ENCODE measurements around the gene RPS14.

GRCh38 chr5:150489360-150490295, 40.1 kb upstream of the RPS14 start:
- TF ChIP-seq REST (IDR thresholded peaks at IDR 0.05; ENCODE audit: borderline replicate concordance) (no peak), CTCF (IDR thresholded peaks at IDR 0.05; ENCODE audit: poor library complexity, severe bottlenecking) (no peak), SMC3 (conservative IDR thresholded peaks at IDR 0.05; ENCODE audit: poor library complexity) (no peak), EP300 (conservative IDR thresholded peaks at IDR 0.05; ENCODE audit: poor library complexity, severe bottlenecking) (no peak), MXI1 (conservative IDR thresholded peaks at IDR 0.05; ENCODE audit: poor library complexity, severe bottlenecking) (no peak), POLR2AphosphoS5 (IDR thresholded peaks at IDR 0.05) (no peak), RAD21 (conservative IDR thresholded peaks at IDR 0.05) (no peak)

Data from neural cell (in vitro differentiated cells).